K562 (cell line): ENCODE measurements around the gene CXCL16. TPM values are rescaled to one million over a fixed set of nuclear protein-coding genes. Genes with fewer than 3 reads are reported as not detected.
A peak's percentile ranks its signal among the peaks of the same experiment; 100 is the strongest.

Experiments used
- ATAC-seq: fragments of 200-7000 bp; cut with Tn5 transposase; 3 replicates; pipeline ENCODE4 v1.9.1; 2020; ENCODE audit warnings: moderate library complexity
- BruUV-seq: library from RNA; stranded (reverse); fragments of 400-500 nt; replicated peaks from 2 replicates; lab custom pipeline; 2021; lab: Mats Ljungman, UMichigan
- CTCF ChIA-PET: fragments of 300-600 bp; formaldehyde crosslinking; extraction: SDS; loops from one replicate; lab custom pipeline; 2021; ENCODE audit warnings: low intra/inter-chr PET ratio; lab: Yijun Ruan, JAX
- POLR2A ChIA-PET: fragments of 300-600, 350-650 bp; sonication (Branson Sonifier 250); formaldehyde crosslinking; extraction: SDS; loops from one replicate; lab custom pipeline; 2021; ENCODE audit warnings: antibody characterized with exemption, inconsistent platforms; lab: Yijun Ruan, JAX
- DNase-seq, 4 experiments: peaks; one replicate each; pipeline versions ENCODE4 v3.0.0 to v3.0.0-alpha.2; 2011 to 2018; ENCODE audit warnings: low spot score in 3 of 4, mixed read lengths in 3 of 4; ENCODE audit errors: extremely low read depth in 1 of 4
- FAIRE-seq: peaks from 2 replicates; lab custom pipeline; 2011; peaks lifted over from hg19 to GRCh38; lab: Jason Lieb, UNC
- H2AFZ ChIP-seq: 2 replicates; pipeline ENCODE4 v1.6.0; 2011; ENCODE audit warnings: low read depth, low read length, control low read depth, inconsistent platforms
- H3K27ac ChIP-seq: fragments of 200-600 bp; 3 replicates; pipeline ENCODE4 v1.8.0; 2011; ENCODE audit warnings: low read depth, mild to moderate bottlenecking, control low read depth, inconsistent platforms, low read length, moderate library complexity, mixed read lengths; ENCODE audit errors: extremely low read depth
- H3K27me3 ChIP-seq, 2 experiments: fragments of 300-600 bp in 1 of 2; 2 replicates in 1 of 2; 3 replicates in 1 of 2; pipeline versions ENCODE4 v1.6.0 to v1.8.0; 2011; ENCODE audit warnings: inconsistent platforms in 2 of 2, low read length in 2 of 2, mild to moderate bottlenecking in 1 of 2, mixed read lengths in 1 of 2, moderate library complexity in 1 of 2; ENCODE audit not compliant: control insufficient read depth in 2 of 2, insufficient read depth in 2 of 2
- H3K36me3 ChIP-seq: fragments of 300-600 bp; 3 replicates; pipeline ENCODE4 v1.8.0; 2011; ENCODE audit warnings: mild to moderate bottlenecking, low read length, inconsistent platforms; ENCODE audit not compliant: control insufficient read depth, insufficient read depth
- H3K4me1 ChIP-seq, 2 experiments: fragments of 200-600 bp in 1 of 2; replicated peaks in 1 of 2; 2 replicates in 1 of 2; 3 replicates in 1 of 2; pipeline versions ENCODE4 v1.5.1 to v1.8.0; 2011; ENCODE audit warnings: inconsistent platforms in 2 of 2, low read length in 2 of 2, mild to moderate bottlenecking in 1 of 2, mixed read lengths in 1 of 2, moderate library complexity in 1 of 2; ENCODE audit not compliant: control insufficient read depth in 2 of 2, insufficient read depth in 2 of 2
- H3K4me2 ChIP-seq: 2 replicates; pipeline ENCODE4 v1.6.1; 2011; ENCODE audit warnings: low read length, control low read depth, inconsistent platforms, mixed read lengths; ENCODE audit not compliant: insufficient read depth
- H3K4me3 ChIP-seq: fragments of 200-600 bp; sonication (generic), shearing (Covaris generic); 2 replicates; pipeline ENCODE4 v1.5.1; 2016; ENCODE audit warnings: control low read depth, inconsistent platforms
- H3K79me2 ChIP-seq: fragments of 200-600 bp; 3 replicates; pipeline ENCODE4 v1.8.0; 2011; ENCODE audit warnings: low read length, inconsistent platforms; ENCODE audit not compliant: control insufficient read depth, insufficient read depth
- H3K9ac ChIP-seq, 2 experiments: 2 replicates each; pipeline versions ENCODE4 v1.6.0 to v1.6.1; 2011; ENCODE audit warnings: low read depth in 2 of 2, low read length in 2 of 2, control low read depth in 1 of 2, inconsistent platforms in 1 of 2, mild to moderate bottlenecking in 1 of 2, mixed read lengths in 1 of 2; ENCODE audit not compliant: insufficient read depth in 1 of 2
- H3K9me1 ChIP-seq: one replicate; pipeline ENCODE4 v1.6.0; 2011; ENCODE audit warnings: inconsistent platforms, mild to moderate bottlenecking, low read length, moderate library complexity; ENCODE audit not compliant: control insufficient read depth, insufficient read depth
- H3K9me3 ChIP-seq: replicated peaks from 2 replicates; pipeline ENCODE4 v1.5.1; 2011; ENCODE audit warnings: low read depth, low read length, inconsistent platforms; ENCODE audit not compliant: control insufficient read depth, insufficient read depth
- H4K20me1 ChIP-seq: replicated peaks from 2 replicates; pipeline ENCODE4 v1.6.1; 2011; ENCODE audit warnings: low read length, inconsistent platforms, mixed read lengths; ENCODE audit not compliant: control insufficient read depth, insufficient read depth
- ADNP ChIP-seq: fragments of 200-800 bp; sonication (Bioruptor generic); IDR thresholded peaks from 2 replicates; pipeline ENCODE4 v1.6.1; 2016; ENCODE audit warnings: missing genetic modification characterization, missing compliant biosample characterization
- BCOR ChIP-seq: fragments of 450-650 bp; IDR thresholded peaks from 2 replicates; pipeline ENCODE4 v1.6.1; 2016
- CEBPG ChIP-seq, 3 experiments: fragments of 200-800 bp in 1 of 3; sonication (Bioruptor generic) in 1 of 3; sonication (generic) in 1 of 3; formaldehyde crosslinking in 1 of 3; IDR thresholded peaks in 2 of 3; conservative IDR thresholded peaks in 1 of 3; 2 replicates each; pipeline versions ENCODE4 v1.6.1 to v1.8.0; 2016 to 2022; ENCODE audit warnings: missing compliant biosample characterization in 2 of 3, missing genetic modification characterization in 2 of 3, mild to moderate bottlenecking in 1 of 3, missing genetic modification reagents in 1 of 3
- DACH1 ChIP-seq: fragments of 450-650 bp; IDR thresholded peaks from 2 replicates; pipeline ENCODE4 v1.6.1; 2018; ENCODE audit not compliant: partially characterized antibody
- KDM1A ChIP-seq, 2 experiments: fragments of 450-650 bp; IDR thresholded peaks; 2 replicates each; pipeline ENCODE4 v1.6.1; 2016; ENCODE audit warnings: mild to moderate bottlenecking in 2 of 2
- RBM25 ChIP-seq: fragments of 200-400 bp; formaldehyde crosslinking; IDR thresholded peaks from 2 replicates; pipeline ENCODE4 v1.6.1; 2018; ENCODE audit warnings: low read length, low read depth, moderate library complexity; ENCODE audit not compliant: severe bottlenecking
- RCOR1 ChIP-seq, 2 experiments: IDR thresholded peaks; 2 replicates each; pipeline ENCODE4 v1.6.1; 2012; ENCODE audit warnings: low read depth in 2 of 2, low read length in 2 of 2, borderline replicate concordance in 1 of 2, improper control_type of control experiment in 1 of 2
- RFX5 ChIP-seq: IDR thresholded peaks from 2 replicates; pipeline ENCODE4 v1.6.1; 2011; ENCODE audit warnings: low read depth, mild to moderate bottlenecking, improper control_type of control experiment, low read length
- WGBS: fragments of 100-300 bp; shearing (Covaris generic); methylation state at CpG from one replicate; pipeline ENCODE4 v1.1.6; 2016; ENCODE audit warnings: low coverage, mixed read lengths; ENCODE audit not compliant: insufficient coverage; ENCODE audit errors: missing lambda C conversion rate; 5-methylcytosine and 5-hydroxymethylcytosine counted together
- in situ Hi-C: fragments of 300-500 bp; cut with MboI; formaldehyde crosslinking; loops from 4 replicates; pipeline ENCODE4 v1.15.0; 2018; ENCODE audit warnings: inconsistent platforms, mixed read lengths
- intact Hi-C: fragments of 100-400 bp; cut with micrococcal nuclease; formaldehyde crosslinking; loops from 2 replicates; pipeline ENCODE4 v1.14.2; 2022
- polyA plus RNA-seq, 8 experiments: library from polyadenylated mRNA; depleted of rRNA in 4 of 8; stranded (reverse) in 5 of 8; unstranded in 3 of 8; fragments of >200 nt; fragmentation: Nextera tagmentation in 2 of 8; fragmentation: Illumina TruSeq in 1 of 8; extraction: Ambion mirVana in 2 of 8; extraction: Trizol in 1 of 8; gene quantifications; 2 replicates each; pipeline versions ENCODE4 v1.2.1 to v1.2.3, GENCODE V29; 2011 to 2014; ENCODE audit warnings: inconsistent platforms in 1 of 8, missing spikeins in 1 of 8
- total RNA-seq, 7 experiments: library from RNA; depleted of rRNA in 6 of 7; stranded (reverse); fragments of >200 nt in 6 of 7; fragmentation: Illumina TruSeq in 2 of 7; extraction: Trizol in 2 of 7; gene quantifications; 2 replicates each; pipeline versions ENCODE4 v1.2.1 to v1.2.3, GENCODE V29; 2011 to 2021; ENCODE audit warnings: low replicate concordance in 1 of 7
- TF ChIP-seq, protein P1 (sequence below): sonication (generic); formaldehyde crosslinking; IDR thresholded peaks from 2 replicates; pipeline ENCODE4 v1.8.0; 2022; ENCODE audit warnings: missing genetic modification reagents, mild to moderate bottlenecking, borderline replicate concordance

Gene CXCL16
- total and polyA plus RNA-seq, 9 of the 15 experiments (the other 6 are each of a cell fraction or from before 2014, with no cell fraction given), result 0.05 to 0.68 (median 0.22) TPM; not detected in 2

GRCh38 chr17:4751932-4752331 lies 12.2 kb upstream of the CXCL16 start:
- H3K9me3 ChIP-seq, result no peaks in the 10 kb centered on the region
- H3K36me3 ChIP-seq, result no peaks in the 10 kb centered on the region
- DNase-seq (no peak), FAIRE-seq (no peak), ATAC-seq (no peak)
- ChIA-PET CTCF (no interaction called here), POLR2A (no interaction called here)
- H3K79me2 ChIP-seq, result no peaks in the 10 kb centered on the region
- H3K4me2 ChIP-seq, result no peak overlapping the region
- H3K27me3 ChIP-seq, result peaks cover 18 to 26% of the 10 kb centered on the region in 2 experiments; a peak in 4 of 5 replicates
- in situ Hi-C loops, result no loop called here
- no peak overlapping the region for H3K9ac ChIP-seq
- BruUV-seq, result no TSS peak
- no peaks in the 10 kb centered on the region for H4K20me1 ChIP-seq
- no peak overlapping the region for H2AFZ ChIP-seq
- H3K4me1 ChIP-seq, result no peaks in the 10 kb centered on the region
- intact Hi-C loops, result no loop called here
- peak; percentile 91 for TF ChIP-seq RBM25
- no peak for TF ChIP-seq RFX5
- TF ChIP-seq BCOR, result peak; percentile 80; the same call in 1 of the 2 replicates
- TF ChIP-seq ADNP, result peak; percentile 85
- no peak for TF ChIP-seq CEBPG (CRISPR knock-in tag; IDR thresholded peaks at IDR 0.05)
- TF ChIP-seq CEBPG (tag; conservative IDR thresholded peaks at IDR 0.05 in 1 of 2, IDR thresholded peaks at IDR 0.05 in 1 of 2), result peak in 1 of 2 experiments; percentile 78; a peak in 2 of 4 replicates
- TF ChIP-seq KDM1A (IDR thresholded peaks at IDR 0.05), result peak in 1 of 2 experiments; percentile 67; a peak in 2 of 4 replicates
- TF ChIP-seq RCOR1 (IDR thresholded peaks at IDR 0.05; ENCODE audit: borderline replicate concordance in 1 of 2, low read depth in 2 of 2, low read length in 2 of 2), result 0 out of 4 replicates have a peak, but pooled peaks of 1 of the 2 experiments have one; percentile 23
- TF ChIP-seq, protein P1, sequence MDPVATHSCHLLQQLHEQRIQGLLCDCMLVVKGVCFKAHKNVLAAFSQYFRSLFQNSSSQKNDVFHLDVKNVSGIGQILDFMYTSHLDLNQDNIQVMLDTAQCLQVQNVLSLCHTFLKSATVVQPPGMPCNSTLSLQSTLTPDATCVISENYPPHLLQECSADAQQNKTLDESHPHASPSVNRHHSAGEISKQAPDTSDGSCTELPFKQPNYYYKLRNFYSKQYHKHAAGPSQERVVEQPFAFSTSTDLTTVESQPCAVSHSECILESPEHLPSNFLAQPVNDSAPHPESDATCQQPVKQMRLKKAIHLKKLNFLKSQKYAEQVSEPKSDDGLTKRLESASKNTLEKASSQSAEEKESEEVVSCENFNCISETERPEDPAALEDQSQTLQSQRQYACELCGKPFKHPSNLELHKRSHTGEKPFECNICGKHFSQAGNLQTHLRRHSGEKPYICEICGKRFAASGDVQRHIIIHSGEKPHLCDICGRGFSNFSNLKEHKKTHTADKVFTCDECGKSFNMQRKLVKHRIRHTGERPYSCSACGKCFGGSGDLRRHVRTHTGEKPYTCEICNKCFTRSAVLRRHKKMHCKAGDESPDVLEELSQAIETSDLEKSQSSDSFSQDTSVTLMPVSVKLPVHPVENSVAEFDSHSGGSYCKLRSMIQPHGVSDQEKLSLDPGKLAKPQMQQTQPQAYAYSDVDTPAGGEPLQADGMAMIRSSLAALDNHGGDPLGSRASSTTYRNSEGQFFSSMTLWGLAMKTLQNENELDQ (CRISPR knock-in tag), result no peak
- TF ChIP-seq DACH1, result no peak
- TF ChIP-seq, all 486 proteins: peak for 6
- H3K27ac ChIP-seq, result no peak overlapping the region
- WGBS, result 4% methylated on average over 4 of the region's 5 CpGs
- no peak overlapping the region for H3K4me3 ChIP-seq
- no peaks in the 10 kb centered on the region for H3K9me1 ChIP-seq
